GM06990 (cell line): Measurements from ENCODE around the gene CALHM6.
A peak's percentile ranks its signal among the peaks of the same experiment; 100 is the strongest.

Experiments
- DNase-seq: peaks from one replicate; pipeline ENCODE4 v3.0.0-alpha.2; 2011; ENCODE audit not compliant: insufficient read length; ENCODE audit errors: extremely low read depth
- H3K27me3 ChIP-seq: replicated peaks from 2 replicates; pipeline ENCODE4 v1.6.0; 2011; ENCODE audit warnings: low read length; ENCODE audit not compliant: control insufficient read depth, insufficient read depth
- H3K36me3 ChIP-seq: 2 replicates; pipeline ENCODE4 v1.5.1; 2011; ENCODE audit warnings: low read length; ENCODE audit not compliant: control insufficient read depth, insufficient read depth
- H3K4me3 ChIP-seq: replicated peaks from 2 replicates; pipeline ENCODE4 v1.5.1; 2011; ENCODE audit warnings: low read depth, mild to moderate bottlenecking, control low read depth, low read length
- TF ChIP-seq, protein P1 (sequence below): IDR thresholded peaks from 2 replicates; pipeline ENCODE4 v1.5.1; 2011; ENCODE audit warnings: low read length, control low read depth, mild to moderate bottlenecking, inconsistent platforms; ENCODE audit not compliant: insufficient read depth, poor library complexity, severe bottlenecking

The CALHM6 gene

GRCh38 chr6:116461932-116462885 is 1.0 kb downstream of the CALHM6 start:
- H3K4me3 ChIP-seq: peak overlapping the region; percentile 50
- no peaks in the 10 kb centered on the region for H3K36me3 ChIP-seq
- TF ChIP-seq, protein P1, sequence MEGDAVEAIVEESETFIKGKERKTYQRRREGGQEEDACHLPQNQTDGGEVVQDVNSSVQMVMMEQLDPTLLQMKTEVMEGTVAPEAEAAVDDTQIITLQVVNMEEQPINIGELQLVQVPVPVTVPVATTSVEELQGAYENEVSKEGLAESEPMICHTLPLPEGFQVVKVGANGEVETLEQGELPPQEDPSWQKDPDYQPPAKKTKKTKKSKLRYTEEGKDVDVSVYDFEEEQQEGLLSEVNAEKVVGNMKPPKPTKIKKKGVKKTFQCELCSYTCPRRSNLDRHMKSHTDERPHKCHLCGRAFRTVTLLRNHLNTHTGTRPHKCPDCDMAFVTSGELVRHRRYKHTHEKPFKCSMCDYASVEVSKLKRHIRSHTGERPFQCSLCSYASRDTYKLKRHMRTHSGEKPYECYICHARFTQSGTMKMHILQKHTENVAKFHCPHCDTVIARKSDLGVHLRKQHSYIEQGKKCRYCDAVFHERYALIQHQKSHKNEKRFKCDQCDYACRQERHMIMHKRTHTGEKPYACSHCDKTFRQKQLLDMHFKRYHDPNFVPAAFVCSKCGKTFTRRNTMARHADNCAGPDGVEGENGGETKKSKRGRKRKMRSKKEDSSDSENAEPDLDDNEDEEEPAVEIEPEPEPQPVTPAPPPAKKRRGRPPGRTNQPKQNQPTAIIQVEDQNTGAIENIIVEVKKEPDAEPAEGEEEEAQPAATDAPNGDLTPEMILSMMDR: no peak
- DNase-seq: peak; percentile 85
- no peaks in the 10 kb centered on the region for H3K27me3 ChIP-seq

GRCh38 chr6:116463301-116463700 is 2.1 kb downstream of the CALHM6 start:
- Histone ChIP-seq H3K27me3 (no peaks in the 10 kb centered on the region), H3K36me3 (no peaks in the 10 kb centered on the region), H3K4me3 (no peak overlapping the region)
- DNase-seq: no peak
- TF ChIP-seq, protein P1: no peak

- no peaks in the 10 kb centered on the region for H3K27me3 ChIP-seq
- DNase-seq: no peak
- H3K36me3 ChIP-seq: no peaks in the 10 kb centered on the region
- H3K4me3 ChIP-seq: no peak overlapping the region
- TF ChIP-seq, protein P1: no peak
These were observed 4.1 kb downstream of the CALHM6 start for GRCh38 chr6:116465246-116465645.

- TF ChIP-seq, protein P1: no peak
- DNase-seq: no peak
- no peaks in the 10 kb centered on the region for H3K27me3 ChIP-seq
- no peaks in the 10 kb centered on the region for H3K36me3 ChIP-seq
- H3K4me3 ChIP-seq: no peak overlapping the region
These were observed 5.9 kb downstream of the CALHM6 start for GRCh38 chr6:116467096-116467495.

DNA sequence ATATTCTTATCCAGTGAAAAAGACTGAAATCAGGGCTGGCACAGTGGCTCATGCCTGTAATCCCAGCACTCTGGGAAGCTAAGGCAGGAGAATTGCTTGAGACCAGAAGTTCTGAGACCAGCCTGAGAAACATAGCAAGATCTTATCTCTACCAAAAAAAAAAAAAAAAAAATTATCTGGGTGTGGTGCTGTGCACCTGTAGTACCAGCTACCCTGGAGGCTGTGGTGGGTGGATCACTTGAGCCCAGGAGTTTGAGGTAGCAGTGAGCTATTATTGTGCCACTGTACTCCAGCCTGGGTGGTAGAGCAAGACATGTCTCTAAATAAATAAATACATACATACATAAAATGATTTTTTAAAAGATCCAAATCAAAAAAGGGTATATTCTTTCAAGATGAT is 6.3 kb downstream of the CALHM6 start:
- no peaks in the 10 kb centered on the region for H3K36me3 ChIP-seq
- no peaks in the 10 kb centered on the region for H3K27me3 ChIP-seq
- TF ChIP-seq, protein P1: no peak
- no peak overlapping the region for H3K4me3 ChIP-seq
- DNase-seq: no peak
